Measurements from ENCODE around the gene CRTC3.
"Not testable (repeated sequence)": the region's sequence is repeated elsewhere in the genome, so short reads cannot be mapped to it uniquely, and the experiment has no call there.

The CRTC3 gene

GRCh38 chr15:90529371-90530249, at the start of gene CRTC3:
CRTC3 (plus strand) TSS chr15:90529923; CDS start chr15:90530072, 149 bp downstream.
- DNase-seq, result peak; percentile 17 to 22

GRCh38 chr15:90481023-90481422, 48.7 kb upstream of the CRTC3 start:
- DNase-seq, result peak; percentile 89 to 91

- peak; percentile 40 to 55 for DNase-seq
Observed at GRCh38 chr15:90482124-90483011, 47.4 kb upstream of the CRTC3 start.

- DNase-seq, result no peak
Observed at GRCh38 chr15:90483012-90483307, 46.8 kb upstream of the CRTC3 start.

- no peak for DNase-seq
Observed at GRCh38 chr15:90483637-90484036, 46.1 kb upstream of the CRTC3 start.

- no peak for DNase-seq
Observed at GRCh38 chr15:90487186-90487585, 42.5 kb upstream of the CRTC3 start.

- no peak for DNase-seq
Observed at GRCh38 chr15:90489514-90489913, 40.2 kb upstream of the CRTC3 start.

- DNase-seq, result no peak
Observed at GRCh38 chr15:90489944-90490343, 39.8 kb upstream of the CRTC3 start.

GRCh38 chr15:90493647-90494046, 36.1 kb upstream of the CRTC3 start:
- DNase-seq, result no peak

- DNase-seq, result no peak
Observed at GRCh38 chr15:90495067-90495466, 34.7 kb upstream of the CRTC3 start.

GRCh38 chr15:90496791-90497190, 32.9 kb upstream of the CRTC3 start:
- no peak for DNase-seq

GRCh38 chr15:90497376-90497775, 32.3 kb upstream of the CRTC3 start:
- no peak for DNase-seq

- no peak for DNase-seq
Observed at GRCh38 chr15:90497912-90498311, 31.8 kb upstream of the CRTC3 start.

GRCh38 chr15:90500171-90500570, 29.6 kb upstream of the CRTC3 start:
- DNase-seq, result no peak

GRCh38 chr15:90501898-90502297, 27.8 kb upstream of the CRTC3 start:
- no peak for DNase-seq

- not testable (repeated sequence) for DNase-seq
Observed at GRCh38 chr15:90510781-90511180, 18.9 kb upstream of the CRTC3 start.

- DNase-seq, result not testable (repeated sequence)
Observed at GRCh38 chr15:90511211-90511618, 18.5 kb upstream of the CRTC3 start.

- DNase-seq, result no peak
Observed at GRCh38 chr15:90512276-90512675, 17.4 kb upstream of the CRTC3 start.

GRCh38 chr15:90512981-90513380, 16.7 kb upstream of the CRTC3 start:
- no peak for DNase-seq

- no peak for DNase-seq
Observed at GRCh38 chr15:90513448-90513847, 16.3 kb upstream of the CRTC3 start.

- DNase-seq, result not testable (repeated sequence)
Observed at GRCh38 chr15:90513893-90514292, 15.8 kb upstream of the CRTC3 start.

GRCh38 chr15:90519688-90520087, 10.0 kb upstream of the CRTC3 start:
- no peak for DNase-seq

- no peak for DNase-seq
Observed at GRCh38 chr15:90520365-90520764, 9.4 kb upstream of the CRTC3 start.

- DNase-seq, result no peak
Observed at GRCh38 chr15:90523373-90523772, 6.3 kb upstream of the CRTC3 start.
